Muscle layer of duodenum (tissue), 2 donors: ENCODE results near the gene SMIM41.

Experiments used
- H3K27ac ChIP-seq: one replicate; pipeline ENCODE4 v1.7.0; 2013; ENCODE audit warnings: mild to moderate bottlenecking, low read length
- H3K27me3 ChIP-seq: one replicate; pipeline ENCODE4 v1.7.0; 2013; ENCODE audit warnings: low read depth, mild to moderate bottlenecking, control low read depth, low read length
- H3K36me3 ChIP-seq, 2 donors: one replicate each; pipeline ENCODE4 v1.7.0; 2013; ENCODE audit warnings: low read length in 2 of 2, control low read depth in 1 of 2, mild to moderate bottlenecking in 1 of 2; ENCODE audit not compliant: insufficient read depth in 2 of 2, control insufficient read depth in 1 of 2
- H3K4me1 ChIP-seq, 2 donors: one replicate each; pipeline ENCODE4 v1.7.0; 2013; ENCODE audit warnings: low read length in 2 of 2, mild to moderate bottlenecking in 2 of 2, control low read depth in 1 of 2, moderate library complexity in 1 of 2; ENCODE audit not compliant: insufficient read depth in 2 of 2, control insufficient read depth in 1 of 2
- H3K4me3 ChIP-seq, 2 donors: one replicate each; pipeline ENCODE4 v1.7.0; 2013; ENCODE audit warnings: low read length in 2 of 2, low read depth in 1 of 2, mild to moderate bottlenecking in 1 of 2
- H3K9me3 ChIP-seq, 2 donors: one replicate each; pipeline ENCODE4 v1.7.0; 2013; ENCODE audit warnings: low read length in 2 of 2, control low read depth in 1 of 2, mild to moderate bottlenecking in 1 of 2; ENCODE audit not compliant: control insufficient read depth in 1 of 2
- donor health status: healthy.

Gene SMIM41

DNA sequence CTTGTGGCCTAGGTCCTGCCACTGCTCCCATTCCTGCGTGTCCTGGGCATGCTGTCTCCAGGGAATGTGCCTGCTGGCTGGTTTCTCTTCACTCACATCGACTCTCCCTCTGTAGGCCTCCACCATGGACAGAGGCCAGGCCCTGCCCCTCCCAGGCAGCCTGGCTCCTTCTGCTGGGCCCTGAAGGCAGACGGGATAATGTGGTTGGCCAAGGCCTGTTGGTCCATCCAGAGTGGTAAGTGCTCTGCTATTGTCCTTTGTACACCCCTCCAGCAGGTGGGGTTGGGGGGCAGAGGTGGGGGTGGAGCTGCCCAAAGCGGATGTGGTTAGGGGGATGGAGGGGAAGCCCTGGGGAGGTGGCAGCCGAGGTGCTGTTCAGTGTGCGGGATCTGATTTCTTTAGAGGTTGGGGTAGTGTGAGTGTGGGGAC is 37.8 kb upstream of the SMIM41 start:
- no peak overlapping the region for H3K27ac ChIP-seq
- H3K4me3 ChIP-seq, result no peak overlapping the region
- H3K4me1 ChIP-seq, result peaks cover 13 to 30% of the 10 kb centered on the region in 2 donors
- no peaks in the 10 kb centered on the region for H3K27me3 ChIP-seq
- H3K9me3 ChIP-seq, result no peaks in the 10 kb centered on the region
- H3K36me3 ChIP-seq, result peaks cover 0 to 7% of the 10 kb centered on the region in 2 donors

DNA sequence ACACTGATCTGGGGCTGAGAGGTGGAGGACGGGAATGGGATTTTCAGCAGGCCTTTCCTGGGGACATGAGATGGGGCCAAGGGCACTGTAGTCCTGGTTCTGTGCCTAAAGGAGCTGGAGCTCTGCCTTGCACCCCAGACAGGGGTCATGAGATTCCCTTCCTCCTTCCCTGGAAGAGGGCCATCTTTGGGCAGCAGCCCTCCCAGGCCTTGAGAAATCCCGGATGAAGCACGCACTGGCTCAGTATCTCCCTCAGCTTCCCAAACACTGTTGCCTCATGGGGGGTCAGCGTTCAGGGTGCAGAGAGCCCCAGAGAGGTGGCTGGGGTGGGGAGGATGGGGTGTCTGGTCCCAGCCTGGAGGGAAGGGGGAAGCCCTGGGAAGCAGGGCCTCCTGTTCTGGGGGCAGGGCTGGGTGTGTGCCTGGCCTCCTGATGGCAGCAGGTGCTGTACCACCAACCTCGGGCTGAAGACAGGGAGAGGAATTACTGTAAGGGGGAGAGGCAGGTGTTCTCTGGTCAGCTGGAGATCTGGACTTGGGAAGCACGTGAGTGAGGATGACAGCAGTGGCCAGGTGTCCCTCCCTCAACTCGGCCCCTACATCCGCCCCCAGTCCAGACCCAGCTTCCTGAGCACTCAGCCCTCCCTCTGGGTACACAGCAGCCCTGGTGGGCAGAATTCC is 36.7 kb upstream of the SMIM41 start:
- Histone ChIP-seq H3K4me1 (peaks cover 13 to 30% of the 10 kb centered on the region in 2 donors), H3K27ac (no peak overlapping the region)

DNA sequence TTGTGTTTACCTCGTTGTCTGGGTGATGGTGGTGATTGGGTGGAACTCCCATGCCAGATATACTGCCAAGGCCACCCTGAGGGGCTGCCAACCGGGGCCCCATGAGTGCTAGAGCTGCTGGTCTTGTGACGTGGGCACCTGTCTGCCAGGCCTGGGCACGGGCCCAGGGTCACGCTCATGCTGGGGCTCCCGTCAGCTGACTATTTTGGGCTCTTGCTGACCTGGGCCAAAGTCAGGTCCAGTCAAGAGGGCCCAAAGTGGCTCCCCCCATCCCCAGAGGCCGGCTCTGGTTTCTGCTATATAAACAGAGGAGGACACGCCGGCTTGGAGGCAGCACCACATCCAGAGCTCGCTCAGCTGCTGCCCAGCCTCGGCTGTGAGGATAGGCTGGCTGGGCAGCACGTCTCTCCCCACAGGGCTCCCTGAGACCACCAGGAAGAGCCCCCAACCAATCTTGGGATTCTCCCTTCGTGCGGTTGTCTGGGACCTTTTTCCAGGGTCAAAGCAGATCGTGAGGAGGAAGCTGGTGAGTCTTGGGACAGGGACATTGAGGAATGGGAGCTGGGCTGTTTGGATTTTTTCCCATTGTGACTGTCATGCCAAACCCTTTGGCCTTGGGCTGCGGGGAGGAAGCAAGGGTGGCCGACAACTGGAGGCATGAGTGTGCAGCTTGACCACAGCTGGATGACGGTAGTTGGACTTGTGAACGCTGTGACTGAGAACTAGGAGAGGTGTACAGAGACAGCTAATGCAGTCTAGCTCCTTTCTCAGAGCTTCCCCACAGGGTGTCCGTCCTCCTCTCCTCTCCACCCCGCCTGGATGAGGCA is 35.9 kb upstream of the SMIM41 start:
- Histone ChIP-seq H3K27ac (peak overlapping the region; percentile 77), H3K27me3 (no peaks in the 10 kb centered on the region), H3K36me3 (peaks cover 0 to 7% of the 10 kb centered on the region in 2 donors), H3K9me3 (no peaks in the 10 kb centered on the region), H3K4me1 (peaks cover 13 to 30% of the 10 kb centered on the region in 2 donors), H3K4me3 (peak overlapping the region in 1 of 2 donors; percentile 25)

More for the DNA sequence above, 36.7 kb upstream of the SMIM41 start:
- Histone ChIP-seq H3K27me3 (no peaks in the 10 kb centered on the region), H3K36me3 (peaks cover 0 to 7% of the 10 kb centered on the region in 2 donors), H3K9me3 (no peaks in the 10 kb centered on the region), H3K4me3 (no peak overlapping the region)

DNA sequence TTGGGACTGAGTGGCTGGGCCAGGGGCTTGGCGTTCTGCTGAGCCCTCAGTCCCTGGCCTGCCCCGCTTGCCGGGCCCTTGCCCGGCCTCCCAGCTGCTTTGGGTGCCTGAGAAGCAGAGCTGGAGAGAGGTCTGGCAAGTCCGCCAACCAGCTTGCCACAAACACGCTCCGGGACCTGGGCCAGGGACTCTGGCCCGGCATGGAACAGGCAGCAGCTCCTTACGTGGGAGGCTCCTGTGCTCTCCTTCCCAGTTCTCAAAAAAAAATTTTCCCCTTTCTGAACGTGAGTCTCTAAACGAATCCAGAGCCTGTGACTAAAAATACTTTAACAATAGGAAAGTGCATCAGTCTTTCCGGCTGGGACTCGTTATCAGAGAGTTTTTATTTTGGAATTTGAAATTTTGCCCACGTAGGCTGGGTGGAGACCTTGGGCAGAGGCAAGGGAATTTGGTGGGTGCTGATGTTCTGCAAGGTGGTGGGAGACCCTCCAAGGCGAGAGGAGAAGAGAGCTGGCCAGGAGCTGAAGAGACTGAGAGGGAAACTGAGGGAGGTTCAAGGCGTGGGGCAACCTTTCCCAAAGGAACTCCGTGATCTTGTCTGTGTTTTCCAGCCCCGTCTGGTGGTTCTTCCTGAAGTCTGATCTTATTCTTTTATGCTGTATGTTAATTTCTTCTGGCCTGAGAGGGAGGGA is 35.1 kb upstream of the SMIM41 start:
- Histone ChIP-seq H3K27ac (peak overlapping the region; percentile 77), H3K36me3 (peaks cover 0 to 7% of the 10 kb centered on the region in 2 donors), H3K27me3 (no peaks in the 10 kb centered on the region), H3K4me1 (peaks cover 13 to 25% of the 10 kb centered on the region in 2 donors), H3K9me3 (no peaks in the 10 kb centered on the region), H3K4me3 (peak overlapping the region; percentile 25 to 37)

DNA sequence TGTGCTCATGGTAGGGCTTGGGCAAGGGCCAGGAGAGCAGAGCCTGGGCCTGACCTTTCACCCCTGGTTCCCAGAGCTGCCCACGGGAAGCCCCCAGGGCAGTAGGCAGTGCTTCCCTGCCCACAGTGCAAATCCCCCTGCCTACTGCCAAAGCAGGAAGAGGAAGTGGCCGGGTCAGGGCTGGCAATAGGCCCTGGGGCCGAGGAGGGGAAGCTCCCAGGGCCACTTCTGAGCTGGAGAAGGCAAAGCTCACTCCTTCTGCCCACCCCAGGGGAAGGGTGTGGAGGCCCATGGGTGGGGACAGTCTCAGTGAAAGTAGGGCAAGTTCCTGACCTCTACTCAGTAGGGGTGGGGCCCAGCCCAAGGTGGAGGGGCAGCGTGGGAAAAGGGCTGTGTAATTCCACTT is 33.7 kb upstream of the SMIM41 start:
- no peaks in the 10 kb centered on the region for H3K9me3 ChIP-seq
- peaks cover 21 to 25% of the 10 kb centered on the region in 2 donors for H3K4me1 ChIP-seq
- H3K4me3 ChIP-seq, result no peak overlapping the region
- no peaks in the 10 kb centered on the region for H3K27me3 ChIP-seq
- peak overlapping the region; percentile 18 for H3K27ac ChIP-seq
- H3K36me3 ChIP-seq, result peaks cover 0 to 7% of the 10 kb centered on the region in 2 donors

DNA sequence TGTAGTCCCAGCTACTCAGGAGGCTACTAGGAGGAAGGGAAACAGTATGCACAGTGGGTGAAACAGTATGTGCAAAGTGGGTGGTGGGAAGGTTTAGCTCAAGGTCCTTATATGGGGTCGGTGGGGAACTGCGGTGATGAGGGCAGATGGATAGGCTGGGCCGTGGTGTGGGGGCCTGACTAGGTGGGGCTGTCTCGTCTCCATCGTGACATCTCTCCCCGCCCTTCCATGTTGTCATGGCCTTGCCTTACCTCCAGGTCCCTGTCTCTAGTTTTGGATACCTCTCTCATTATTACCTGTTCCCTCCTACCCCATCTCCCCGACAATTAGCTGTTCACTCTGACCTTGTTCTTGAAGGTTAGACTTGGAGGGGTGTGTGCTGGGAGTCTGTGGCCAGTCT is 32.6 kb upstream of the SMIM41 start:
- Histone ChIP-seq H3K27ac (no peak overlapping the region), H3K36me3 (peaks cover 0 to 7% of the 10 kb centered on the region in 2 donors), H3K4me1 (peaks cover 20 to 21% of the 10 kb centered on the region in 2 donors), H3K4me3 (no peak overlapping the region), H3K9me3 (no peaks in the 10 kb centered on the region), H3K27me3 (no peaks in the 10 kb centered on the region)

DNA sequence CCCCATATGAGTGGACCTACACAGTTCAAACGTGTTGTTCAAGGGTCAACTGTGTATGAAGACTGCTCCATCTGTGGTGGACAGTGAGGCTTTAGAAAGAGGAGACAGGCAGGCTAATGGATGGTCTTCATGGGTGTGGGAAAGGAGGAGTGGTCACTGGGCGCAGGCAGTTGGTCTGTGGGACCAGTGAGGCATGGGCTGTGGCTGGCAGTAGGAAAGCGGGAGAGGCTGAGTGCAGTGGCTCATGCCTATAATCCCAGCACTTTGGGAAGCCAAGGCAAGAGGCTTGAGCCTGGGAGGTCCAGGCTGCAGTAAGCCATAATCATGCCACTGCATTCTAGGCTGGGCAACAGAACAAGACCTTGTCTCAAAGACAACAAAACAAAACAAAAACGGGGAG is 30.2 kb upstream of the SMIM41 start:
- peaks cover 21 to 25% of the 10 kb centered on the region in 2 donors for H3K4me1 ChIP-seq
- H3K27ac ChIP-seq, result no peak overlapping the region
- H3K36me3 ChIP-seq, result peaks cover 10 to 17% of the 10 kb centered on the region in 2 donors
- H3K27me3 ChIP-seq, result no peaks in the 10 kb centered on the region
- H3K9me3 ChIP-seq, result no peaks in the 10 kb centered on the region
- no peak overlapping the region for H3K4me3 ChIP-seq

DNA sequence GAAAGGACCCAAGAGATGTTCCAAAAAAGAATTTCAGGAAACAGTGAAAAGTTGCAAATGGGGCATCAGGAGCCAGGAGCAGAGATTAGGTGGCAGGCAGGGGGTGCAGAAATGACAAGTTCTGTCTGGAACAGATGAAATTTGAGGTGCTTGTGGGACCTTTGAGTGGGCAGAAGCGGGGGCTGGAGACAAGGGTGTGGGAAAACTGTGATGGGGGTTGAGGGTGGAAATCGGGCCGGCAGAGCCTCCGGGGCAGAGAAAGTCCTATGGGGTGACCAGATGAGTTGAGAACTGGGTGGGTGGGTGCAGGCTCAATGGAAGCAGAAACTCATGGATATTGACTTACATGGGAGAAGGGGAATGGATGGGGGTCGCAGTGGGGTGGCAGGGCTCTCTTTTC is 29.8 kb upstream of the SMIM41 start:
- H3K4me3 ChIP-seq, result no peak overlapping the region
- peak overlapping the region; percentile 87 for H3K27ac ChIP-seq
- no peaks in the 10 kb centered on the region for H3K27me3 ChIP-seq
- peaks cover 21 to 29% of the 10 kb centered on the region in 2 donors for H3K4me1 ChIP-seq
- no peaks in the 10 kb centered on the region for H3K9me3 ChIP-seq
- H3K36me3 ChIP-seq, result peaks cover 14 to 20% of the 10 kb centered on the region in 2 donors

DNA sequence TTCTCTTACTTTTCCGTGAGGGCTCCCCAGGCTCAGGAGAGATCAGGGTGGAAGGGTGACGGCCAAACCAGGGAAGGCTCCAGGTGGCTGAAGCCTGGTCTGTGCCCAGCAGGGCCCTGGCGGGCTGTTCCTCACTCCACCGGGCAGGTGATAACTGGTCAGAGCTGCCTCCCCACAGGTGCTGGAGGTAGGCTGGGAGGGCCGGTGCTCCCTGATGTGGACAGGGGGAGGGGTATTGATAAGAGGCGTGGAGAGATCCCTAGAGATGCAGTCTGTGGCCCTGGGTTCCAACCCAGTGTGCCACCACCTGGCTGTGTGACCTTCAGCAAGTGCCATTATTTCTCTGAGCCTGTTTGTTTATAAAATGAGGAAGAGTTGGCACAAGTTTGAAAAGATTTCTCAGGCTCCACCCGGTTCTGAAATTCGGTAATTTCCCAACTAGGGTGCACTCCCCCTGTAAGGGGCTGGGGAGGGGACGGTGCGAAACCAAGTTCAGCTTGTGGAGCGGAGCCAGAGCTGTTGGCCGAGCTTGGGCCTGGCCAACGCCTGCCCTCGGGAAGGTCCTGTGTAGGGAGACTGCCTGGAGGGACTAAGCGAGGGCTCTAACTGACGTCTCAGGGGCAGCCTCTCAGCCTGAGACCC is 29.3 kb upstream of the SMIM41 start:
- H3K9me3 ChIP-seq, result no peaks in the 10 kb centered on the region
- H3K27me3 ChIP-seq, result no peaks in the 10 kb centered on the region
- peak overlapping the region; percentile 87 for H3K27ac ChIP-seq
- H3K36me3 ChIP-seq, result peaks cover 19 to 26% of the 10 kb centered on the region in 2 donors
- peak overlapping the region; percentile 56 to 76 for H3K4me3 ChIP-seq
- peaks cover 21 to 32% of the 10 kb centered on the region in 2 donors for H3K4me1 ChIP-seq

DNA sequence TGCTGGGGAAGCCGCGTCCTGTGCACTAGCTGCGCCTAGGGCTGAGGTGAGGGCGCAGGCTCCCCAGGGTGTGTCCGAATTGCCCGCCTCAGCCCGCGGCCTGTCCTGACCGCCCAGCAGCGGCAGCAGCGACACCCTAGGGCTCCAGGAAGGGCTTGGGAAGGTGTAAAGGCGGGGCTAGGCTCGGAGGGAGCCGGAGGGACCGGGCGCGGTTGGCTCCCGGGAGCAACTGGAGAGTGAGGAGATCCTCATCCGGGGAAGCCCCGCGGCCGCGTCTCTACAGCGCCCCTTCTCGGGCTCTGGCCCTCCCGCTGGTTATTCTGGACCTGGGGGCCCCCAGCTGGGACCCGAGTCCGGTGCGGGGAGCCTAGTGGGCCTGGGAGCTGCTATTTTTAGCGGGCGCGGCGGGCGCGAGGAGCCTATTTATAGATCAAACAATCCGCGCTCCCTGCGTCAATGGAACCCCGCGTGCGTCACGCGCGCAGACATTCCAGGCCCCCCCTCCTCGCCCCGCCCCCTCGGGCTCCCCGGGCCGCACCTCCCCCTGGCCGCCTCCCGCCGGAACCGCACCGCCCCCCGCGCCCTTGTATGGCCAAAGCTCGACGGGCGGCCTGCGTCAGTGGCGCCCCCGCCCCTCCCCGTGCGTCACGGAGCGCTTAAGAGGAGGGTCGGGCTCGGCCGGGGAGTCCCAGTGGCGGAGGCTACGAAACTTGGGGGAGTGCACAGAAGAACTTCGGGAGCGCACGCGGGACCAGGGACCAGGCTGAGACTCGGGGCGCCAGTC is 28.6 kb upstream of the SMIM41 start, which contains the start of gene NR4A1:
TSS of gene NR4A1 (plus strand) at position 685 of the 784 bp plus-strand sequence. CDS start 2,887 bp downstream, outside the sequence.
- H3K27ac ChIP-seq, result peak within 1 kb of the TSS; percentile 93
- no peaks in the 10 kb centered on the region for H3K9me3 ChIP-seq
- H3K27me3 ChIP-seq, result no peaks in the 10 kb centered on the region
- H3K4me3 ChIP-seq, result peak within 1 kb of the TSS; percentile 76 to 94
- peaks cover 25 to 30% of the 10 kb centered on the region in 2 donors for H3K36me3 ChIP-seq
- peaks cover 14 to 27% of the 10 kb centered on the region in 2 donors for H3K4me1 ChIP-seq
